Transverse colon (tissue), 4 donors: ENCODE results near the gene MICAL1. TPM values are rescaled to one million over a fixed set of nuclear protein-coding genes. Genes with fewer than 3 reads are reported as not detected.

Source experiments
- DNase-seq: peaks from one replicate; pipeline ENCODE4 v3.0.0-alpha.2; 2019
- H3K27ac ChIP-seq, 4 donors: fragments of 200-600 bp; sonication (generic); 2 replicates each; pipeline ENCODE4 v1.5.1; 2016 to 2018; ENCODE audit warnings: inconsistent platforms in 4 of 4
- H3K27me3 ChIP-seq: fragments of 200-600 bp; sonication (generic); 2 replicates; pipeline ENCODE4 v1.5.1; 2017; ENCODE audit warnings: inconsistent platforms
- H3K36me3 ChIP-seq, 4 donors: fragments of 200-600 bp; sonication (generic); 2 replicates each; pipeline ENCODE4 v1.5.1; 2017 to 2019; ENCODE audit warnings: inconsistent platforms in 4 of 4
- H3K4me1 ChIP-seq, 4 donors: fragments of 200-600 bp; sonication (generic); 2 replicates each; pipeline ENCODE4 v1.5.1; 2017 to 2020; ENCODE audit warnings: inconsistent platforms in 4 of 4
- H3K4me3 ChIP-seq, 4 donors: fragments of 200-600 bp; sonication (generic); 1 replicate in 1 of 4; 2 replicates in 3 of 4; pipeline versions ENCODE4 v1.5.1 to v1.6.1; 2017 to 2019; ENCODE audit warnings: inconsistent platforms in 4 of 4
- H3K9me3 ChIP-seq, 2 donors: fragments of 200-600 bp; sonication (generic); 2 replicates each; pipeline ENCODE4 v1.5.1; 2017 to 2019; ENCODE audit warnings: inconsistent platforms in 2 of 2
- CTCF ChIP-seq, 5 experiments: fragments of 200-600 bp in 3 of 5; fragments of 450-650 bp in 2 of 5; sonication (generic) in 3 of 5; IDR thresholded peaks; 1 replicate in 2 of 5; 2 replicates in 3 of 5; pipeline ENCODE4 v1.5.1; 2016 to 2017; ENCODE audit warnings: antibody characterized with exemption in 5 of 5, inconsistent platforms in 3 of 5, mild to moderate bottlenecking in 2 of 5, moderate library complexity in 1 of 5
- EP300 ChIP-seq: sonication (generic); formaldehyde crosslinking; IDR thresholded peaks from one replicate; pipeline ENCODE4 v1.6.1; 2017; ENCODE audit warnings: antibody characterized with exemption, low read depth
- POLR2A ChIP-seq: fragments of 450-650 bp; IDR thresholded peaks from one replicate; pipeline ENCODE4 v1.6.1; 2016; ENCODE audit warnings: antibody characterized with exemption, mild to moderate bottlenecking, moderate library complexity
- POLR2AphosphoS5 ChIP-seq, 3 donors: sonication (generic); formaldehyde crosslinking; IDR thresholded peaks; one replicate each; pipeline ENCODE4 v1.6.1; 2016; ENCODE audit warnings: antibody characterized with exemption in 3 of 3
- WGBS, 2 donors: methylation state at CpG; one replicate each; pipeline ENCODE4 v1.1.5; 2018; ENCODE audit warnings: low coverage in 1 of 2; 5-methylcytosine and 5-hydroxymethylcytosine counted together
- in situ Hi-C, 4 donors: fragments of 200-750 bp; cut with MboI; loops; one replicate each; pipeline versions ENCODE4 v1.15.0 to v1.15.1; 2017; ENCODE audit warnings: low sequenced_read_pairs in 3 of 4, low pct_ligation_motif_present in 1 of 4, low pct_unique_long_range_greater_than_20kb in 1 of 4
- intact Hi-C: fragments of 100-400 bp; cut with DNase I; formaldehyde crosslinking; loops from one replicate; pipeline ENCODE4 v1.15.1; 2023; ENCODE audit warnings: low total_unique reads
- total RNA-seq, 4 donors: library from RNA; depleted of rRNA; stranded (reverse); fragments of >200 nt; gene quantifications; one replicate each; pipeline ENCODE4 v1.1.0, GENCODE V29; 2016

The MICAL1 gene
- total RNA-seq, 4 donors from 2014 or later = 85.3 to 241 (median 121) TPM

- no peak overlapping the region for H3K4me3 ChIP-seq
- TF ChIP-seq POLR2AphosphoS5 (IDR thresholded peaks at IDR 0.05) (no peak), CTCF (IDR thresholded peaks at IDR 0.05) (no peak), EP300 (no peak), POLR2A (no peak)
- H3K27ac ChIP-seq = no peak overlapping the region
- DNase-seq = no peak
- H3K9me3 ChIP-seq = no peaks in the 10 kb centered on the region
- 72 to 79% methylated on average over 2 of the region's 2 CpGs for WGBS, 2 donors
- H3K36me3 ChIP-seq = peaks cover 0 to 18% (median 6%) of the 10 kb centered on the region in 4 donors
- intact Hi-C loops (no loop called here), in situ Hi-C loops (no loop called here)
- no peaks in the 10 kb centered on the region for H3K27me3 ChIP-seq
- peaks cover 7 to 37% (median 22%) of the 10 kb centered on the region in 4 donors for H3K4me1 ChIP-seq
These were observed 20.1 kb upstream of the MICAL1 start for GRCh38 chr6:109475625-109476024.

GRCh38 chr6:109474995-109475394, 19.4 kb upstream of the MICAL1 start:
- DNase-seq = no peak
- Histone ChIP-seq H3K4me1 (peaks cover under 1 to 31% (median 18%) of the 10 kb centered on the region in 4 donors), H3K36me3 (peaks cover 0 to 18% (median 6%) of the 10 kb centered on the region in 4 donors), H3K4me3 (no peak overlapping the region), H3K27ac (no peak overlapping the region), H3K27me3 (no peaks in the 10 kb centered on the region), H3K9me3 (no peaks in the 10 kb centered on the region)
- in situ Hi-C loops (no loop called here), intact Hi-C loops (no loop called here)
- WGBS, 2 donors = 71 to 84% methylated on average over 3 to 4 of the region's 4 CpGs
- TF ChIP-seq CTCF (IDR thresholded peaks at IDR 0.05) (no peak), POLR2AphosphoS5 (IDR thresholded peaks at IDR 0.05) (no peak), POLR2A (no peak), EP300 (no peak)

DNA sequence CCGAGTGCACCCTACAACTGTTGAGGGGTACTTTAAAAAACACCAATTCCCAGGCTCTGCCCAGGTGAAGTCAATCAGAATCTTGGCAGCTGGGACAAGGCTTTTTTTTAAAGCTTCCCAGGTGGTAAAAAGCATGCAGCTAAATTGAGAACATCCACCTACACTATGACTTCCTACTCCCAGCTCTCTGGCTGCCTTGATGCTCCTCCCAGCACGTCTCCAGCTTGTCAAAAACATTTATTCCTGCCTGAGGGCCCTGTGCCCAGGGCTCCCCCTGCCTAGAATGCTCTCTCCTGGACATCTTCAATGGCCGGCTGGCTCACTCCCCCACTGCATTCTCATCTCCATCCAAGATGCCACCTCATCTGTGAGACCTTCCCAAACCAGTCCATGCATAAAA, 17.5 kb upstream of the MICAL1 start:
- in situ Hi-C loops = no loop called here
- DNase-seq = no peak

More for the DNA sequence above, 17.5 kb upstream of the MICAL1 start:
- 83 to 100% methylated on average over 3 of the region's 3 CpGs for WGBS, 2 donors
- H3K4me3 ChIP-seq = no peak overlapping the region
- peaks cover 0 to 13% (median 6%) of the 10 kb centered on the region in 4 donors for H3K4me1 ChIP-seq
- no peaks in the 10 kb centered on the region for H3K9me3 ChIP-seq
- H3K27me3 ChIP-seq = no peaks in the 10 kb centered on the region
- peaks cover 0 to 18% (median 6%) of the 10 kb centered on the region in 4 donors for H3K36me3 ChIP-seq
- intact Hi-C loops = no loop called here
- TF ChIP-seq POLR2AphosphoS5 (IDR thresholded peaks at IDR 0.05) = no peak
- TF ChIP-seq EP300 = no peak
- TF ChIP-seq POLR2A = no peak
- no peak for TF ChIP-seq CTCF (IDR thresholded peaks at IDR 0.05)
- H3K27ac ChIP-seq = no peak overlapping the region
